Loucy (cell line): ENCODE results near the gene PLEKHH2.

Source experiments
- EZH2phosphoT487 ChIP-seq: fragments of 200-600 bp; IDR thresholded peaks from 2 replicates; pipeline ENCODE4 v1.6.1; 2018; ENCODE audit warnings: antibody characterized with exemption, mild to moderate bottlenecking, moderate library complexity, borderline replicate concordance
- TF ChIP-seq, protein P1 (sequence below): fragments of 200-600 bp; sonication (generic); conservative IDR thresholded peaks from 2 replicates; pipeline ENCODE4 v1.5.1; 2014; ENCODE audit warnings: mild to moderate bottlenecking, antibody characterized with exemption, low read length

GRCh38 chr2:43737097-43737854, 100.2 kb downstream of the PLEKHH2 start:
- TF ChIP-seq, protein P1, sequence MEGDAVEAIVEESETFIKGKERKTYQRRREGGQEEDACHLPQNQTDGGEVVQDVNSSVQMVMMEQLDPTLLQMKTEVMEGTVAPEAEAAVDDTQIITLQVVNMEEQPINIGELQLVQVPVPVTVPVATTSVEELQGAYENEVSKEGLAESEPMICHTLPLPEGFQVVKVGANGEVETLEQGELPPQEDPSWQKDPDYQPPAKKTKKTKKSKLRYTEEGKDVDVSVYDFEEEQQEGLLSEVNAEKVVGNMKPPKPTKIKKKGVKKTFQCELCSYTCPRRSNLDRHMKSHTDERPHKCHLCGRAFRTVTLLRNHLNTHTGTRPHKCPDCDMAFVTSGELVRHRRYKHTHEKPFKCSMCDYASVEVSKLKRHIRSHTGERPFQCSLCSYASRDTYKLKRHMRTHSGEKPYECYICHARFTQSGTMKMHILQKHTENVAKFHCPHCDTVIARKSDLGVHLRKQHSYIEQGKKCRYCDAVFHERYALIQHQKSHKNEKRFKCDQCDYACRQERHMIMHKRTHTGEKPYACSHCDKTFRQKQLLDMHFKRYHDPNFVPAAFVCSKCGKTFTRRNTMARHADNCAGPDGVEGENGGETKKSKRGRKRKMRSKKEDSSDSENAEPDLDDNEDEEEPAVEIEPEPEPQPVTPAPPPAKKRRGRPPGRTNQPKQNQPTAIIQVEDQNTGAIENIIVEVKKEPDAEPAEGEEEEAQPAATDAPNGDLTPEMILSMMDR: no peak
- no peak for TF ChIP-seq EZH2phosphoT487
